ENCODE results near the gene CLCN6. TPM values are rescaled to one million over a fixed set of nuclear protein-coding genes. Genes with fewer than 3 reads are reported as not detected.

CLCN6 gene
- total RNA-seq, 1 experiment from 2014 or later = 17.4 TPM

- H3K4me3 Mint-ChIP-seq (ENCODE audit: low read depth, unreplicated experiment) = no peak overlapping the region
- H3K27ac Mint-ChIP-seq (ENCODE audit: unreplicated experiment) = no peak overlapping the region
- H3K9me3 Mint-ChIP-seq (ENCODE audit: low read depth, unreplicated experiment) = no peaks in the 10 kb centered on the region
- CTCF ChIA-PET = interaction anchor here (1.4 kb wide), 1 partner anchor 19 kb away, joined by 3 read pairs; the partner anchor contains the start of gene CLCN6
- peaks cover 21% of the 10 kb centered on the region for H3K4me1 Mint-ChIP-seq (ENCODE audit: low read depth, unreplicated experiment)
- H3K27me3 Mint-ChIP-seq (ENCODE audit: unreplicated experiment) = no peaks in the 10 kb centered on the region
- H3K36me3 Mint-ChIP-seq (ENCODE audit: insufficient read depth, unreplicated experiment) = peaks cover 26% of the 10 kb centered on the region
- no peak for DNase-seq
- BruUV-seq (replicated peaks) = no TSS peak
- TF ChIP-seq CTCF (IDR thresholded peaks at IDR 0.05; ENCODE audit: unreplicated experiment) = no peak
- intact Hi-C loops (cut with micrococcal nuclease; ENCODE audit: unreplicated experiment) = no loop called here
Measured at GRCh38 chr1:11787804-11788436, 18.1 kb upstream of the CLCN6 start.

- CTCF ChIA-PET = no interaction called here
- H3K4me3 Mint-ChIP-seq (ENCODE audit: low read depth, unreplicated experiment) = no peak overlapping the region
- peaks cover 26% of the 10 kb centered on the region for H3K36me3 Mint-ChIP-seq (ENCODE audit: insufficient read depth, unreplicated experiment)
- no TSS peak for BruUV-seq (replicated peaks)
- peaks cover 21% of the 10 kb centered on the region for H3K4me1 Mint-ChIP-seq (ENCODE audit: low read depth, unreplicated experiment)
- intact Hi-C loops (cut with micrococcal nuclease; ENCODE audit: unreplicated experiment) = no loop called here
- no peak for DNase-seq
- H3K9me3 Mint-ChIP-seq (ENCODE audit: low read depth, unreplicated experiment) = no peaks in the 10 kb centered on the region
- no peak for TF ChIP-seq CTCF (IDR thresholded peaks at IDR 0.05; ENCODE audit: unreplicated experiment)
- no peak overlapping the region for H3K27ac Mint-ChIP-seq (ENCODE audit: unreplicated experiment)
- H3K27me3 Mint-ChIP-seq (ENCODE audit: unreplicated experiment) = no peaks in the 10 kb centered on the region
Measured at GRCh38 chr1:11788549-11789053, 17.4 kb upstream of the CLCN6 start.

- H3K27me3 Mint-ChIP-seq (ENCODE audit: unreplicated experiment) = no peaks in the 10 kb centered on the region
- BruUV-seq (replicated peaks) = no TSS peak
- H3K4me3 Mint-ChIP-seq (ENCODE audit: low read depth, unreplicated experiment) = no peak overlapping the region
- peaks cover 21% of the 10 kb centered on the region for H3K4me1 Mint-ChIP-seq (ENCODE audit: low read depth, unreplicated experiment)
- CTCF ChIA-PET = no interaction called here
- TF ChIP-seq CTCF (IDR thresholded peaks at IDR 0.05; ENCODE audit: unreplicated experiment) = no peak
- intact Hi-C loops (cut with micrococcal nuclease; ENCODE audit: unreplicated experiment) = no loop called here
- no peak overlapping the region for H3K27ac Mint-ChIP-seq (ENCODE audit: unreplicated experiment)
- H3K9me3 Mint-ChIP-seq (ENCODE audit: low read depth, unreplicated experiment) = no peaks in the 10 kb centered on the region
- DNase-seq = no peak
- H3K36me3 Mint-ChIP-seq (ENCODE audit: insufficient read depth, unreplicated experiment) = peaks cover 25% of the 10 kb centered on the region
Measured at GRCh38 chr1:11789126-11790067, 16.6 kb upstream of the CLCN6 start.

- no peak for DNase-seq
- no peak for TF ChIP-seq CTCF (IDR thresholded peaks at IDR 0.05; ENCODE audit: unreplicated experiment)
- Mint-ChIP-seq H3K36me3 (ENCODE audit: insufficient read depth, unreplicated experiment) (peaks cover 21% of the 10 kb centered on the region), H3K4me3 (ENCODE audit: low read depth, unreplicated experiment) (peak overlapping the region; percentile 33), H3K4me1 (ENCODE audit: low read depth, unreplicated experiment) (peaks cover 21% of the 10 kb centered on the region), H3K27me3 (ENCODE audit: unreplicated experiment) (no peaks in the 10 kb centered on the region), H3K9me3 (ENCODE audit: low read depth, unreplicated experiment) (no peaks in the 10 kb centered on the region), H3K27ac (ENCODE audit: unreplicated experiment) (peak overlapping the region; percentile 72)
- CTCF ChIA-PET = no interaction called here
- TSS peak; percentile 39 for BruUV-seq (replicated peaks)
- intact Hi-C loops (cut with micrococcal nuclease; ENCODE audit: unreplicated experiment) = no loop called here
Measured at GRCh38 chr1:11790101-11790879, 15.7 kb upstream of the CLCN6 start.

Measured in Calu3 (cell line).